Astrocyte (in vitro differentiated cells and primary cell): ENCODE measurements around the gene PARD3B. TPM values are rescaled to one million over a fixed set of nuclear protein-coding genes. Genes with fewer than 3 reads are reported as not detected.

Experiments
- DNase-seq: peaks from one replicate; pipeline ENCODE4 v3.0.0-alpha.2; 2010; ENCODE audit warnings: low read depth
- FAIRE-seq: peaks from 2 replicates; lab custom pipeline; 2011; peaks lifted over from hg19 to GRCh38; lab: Jason Lieb, UNC
- H2AFZ ChIP-seq: 2 replicates; pipeline ENCODE4 v1.6.0; 2012; ENCODE audit warnings: low read depth, low read length, inconsistent platforms
- H3K27ac ChIP-seq: 2 replicates; pipeline ENCODE4 v1.5.1; 2011; ENCODE audit warnings: low read depth, low read length, inconsistent platforms
- H3K27me3 ChIP-seq: 2 replicates; pipeline ENCODE4 v1.6.0; 2011; ENCODE audit warnings: low read length, inconsistent platforms; ENCODE audit not compliant: insufficient read depth
- H3K36me3 ChIP-seq: 2 replicates; pipeline ENCODE4 v1.5.1; 2011; ENCODE audit warnings: low read length, inconsistent platforms; ENCODE audit not compliant: insufficient read depth
- H3K4me1 ChIP-seq: 2 replicates; pipeline ENCODE4 v1.5.1; 2011; ENCODE audit warnings: low read length, inconsistent platforms; ENCODE audit not compliant: insufficient read depth
- H3K4me2 ChIP-seq: 2 replicates; pipeline ENCODE4 v1.6.0; 2012; ENCODE audit warnings: low read length, inconsistent platforms
- H3K4me3 ChIP-seq: 2 replicates; pipeline ENCODE4 v1.5.1; 2011; ENCODE audit warnings: low read depth, mild to moderate bottlenecking, low read length, inconsistent platforms; ENCODE audit not compliant: insufficient read depth
- H3K79me2 ChIP-seq: 2 replicates; pipeline ENCODE4 v1.6.0; 2012; ENCODE audit warnings: mild to moderate bottlenecking, low read length, inconsistent platforms; ENCODE audit not compliant: insufficient read depth
- H3K9ac ChIP-seq: 2 replicates; pipeline ENCODE4 v1.6.0; 2012; ENCODE audit warnings: mild to moderate bottlenecking, low read length, inconsistent platforms
- H3K9me3 ChIP-seq: 2 replicates; pipeline ENCODE4 v1.5.1; 2012; ENCODE audit warnings: low read depth, mild to moderate bottlenecking, low read length, inconsistent platforms; ENCODE audit not compliant: insufficient read depth
- H4K20me1 ChIP-seq: 2 replicates; pipeline ENCODE4 v1.6.0; 2012; ENCODE audit warnings: low read length, inconsistent platforms; ENCODE audit not compliant: insufficient read depth
- H3K27ac Mint-ChIP-seq: one replicate; pipeline ENCODE4 v1.8.0; 2021; ENCODE audit warnings: mild to moderate bottlenecking, mixed read lengths; ENCODE audit not compliant: unreplicated experiment
- H3K27me3 Mint-ChIP-seq: one replicate; pipeline ENCODE4 v1.8.0; 2021; ENCODE audit warnings: low read depth, mixed read lengths; ENCODE audit not compliant: unreplicated experiment
- H3K36me3 Mint-ChIP-seq: one replicate; pipeline ENCODE4 v1.8.0; 2021; ENCODE audit warnings: low read depth, mixed read lengths; ENCODE audit not compliant: unreplicated experiment
- H3K4me1 Mint-ChIP-seq: one replicate; pipeline ENCODE4 v1.8.0; 2021; ENCODE audit warnings: low read depth, mixed read lengths; ENCODE audit not compliant: unreplicated experiment
- H3K4me3 Mint-ChIP-seq: one replicate; pipeline ENCODE4 v1.8.0; 2021; ENCODE audit warnings: mild to moderate bottlenecking, moderate library complexity, mixed read lengths; ENCODE audit not compliant: unreplicated experiment
- H3K9me3 Mint-ChIP-seq: one replicate; pipeline ENCODE4 v1.8.0; 2021; ENCODE audit warnings: mild to moderate bottlenecking, mixed read lengths; ENCODE audit not compliant: unreplicated experiment
- CTCF ChIP-seq: IDR thresholded peaks from 2 replicates; pipeline ENCODE4 v1.5.1; 2011; ENCODE audit warnings: low read depth, mild to moderate bottlenecking, inconsistent platforms, low read length, moderate library complexity; ENCODE audit not compliant: insufficient read depth
- EZH2 ChIP-seq: IDR thresholded peaks from 2 replicates; pipeline ENCODE4 v1.6.1; 2012; ENCODE audit warnings: mild to moderate bottlenecking, low read length, inconsistent platforms; ENCODE audit not compliant: insufficient read depth
- total RNA-seq: library from RNA; stranded (reverse); gene quantifications from 2 replicates; pipeline ENCODE4 v1.2.1, GENCODE V29; 2021

PARD3B gene
- total RNA-seq, 1 donor from 2014 or later: 6.5 TPM

DNA sequence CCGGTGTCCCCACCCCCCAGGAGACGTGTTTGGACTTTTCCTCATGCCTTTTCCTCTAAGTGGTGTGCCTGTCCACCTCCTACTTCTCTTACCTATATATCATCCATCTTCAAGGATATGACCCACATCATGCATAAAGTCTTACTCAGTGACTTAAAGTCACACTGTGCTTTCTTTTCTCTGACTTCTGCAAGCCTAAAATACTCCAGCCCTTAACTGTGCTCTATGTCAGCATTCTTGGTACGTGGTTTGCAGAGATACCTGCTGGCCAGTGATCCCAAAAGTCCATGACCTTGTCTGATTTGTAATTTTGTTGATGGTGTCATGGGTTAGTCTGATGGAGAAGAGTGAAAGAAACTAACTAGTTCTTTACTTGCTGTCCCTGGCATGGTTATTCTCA, 743.4 kb downstream of the PARD3B start:
- H3K4me1 Mint-ChIP-seq: no peaks in the 10 kb centered on the region
- TF ChIP-seq EZH2 (no peak), CTCF (no peak)
- no peak overlapping the region for H3K27ac Mint-ChIP-seq
- Histone ChIP-seq H3K27me3 (no peaks in the 10 kb centered on the region), H3K79me2 (no peaks in the 10 kb centered on the region), H3K27ac (no peak overlapping the region), H3K4me3 (no peak overlapping the region), H4K20me1 (no peaks in the 10 kb centered on the region), H3K9ac (no peak overlapping the region), H3K4me1 (no peaks in the 10 kb centered on the region), H3K36me3 (no peaks in the 10 kb centered on the region), H3K9me3 (no peaks in the 10 kb centered on the region), H2AFZ (no peak overlapping the region), H3K4me2 (no peak overlapping the region)
- H3K27me3 Mint-ChIP-seq: no peaks in the 10 kb centered on the region
- no peak for FAIRE-seq
- H3K4me3 Mint-ChIP-seq: no peak overlapping the region
- DNase-seq: no peak
- H3K9me3 Mint-ChIP-seq: no peaks in the 10 kb centered on the region
- no peaks in the 10 kb centered on the region for H3K36me3 Mint-ChIP-seq

DNA sequence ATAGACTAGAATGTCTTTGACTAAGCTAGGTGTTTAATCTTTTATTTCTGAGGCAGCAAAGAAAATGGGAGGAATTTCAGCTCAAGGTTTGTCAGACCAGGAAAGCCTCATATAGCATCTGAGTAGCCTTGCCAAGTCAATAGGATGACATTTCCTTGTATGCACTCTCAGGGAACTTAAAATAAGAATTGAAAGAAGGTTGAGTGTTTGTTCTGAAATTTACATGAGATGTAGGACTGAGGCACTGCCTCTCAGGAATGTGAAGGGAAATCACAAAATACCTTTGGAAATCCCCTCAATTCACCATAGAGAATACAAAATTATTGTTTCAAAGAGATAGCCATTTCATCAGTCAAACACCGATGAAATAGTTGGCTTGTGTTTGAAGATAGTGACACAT, 745.0 kb downstream of the PARD3B start:
- H2AFZ ChIP-seq: no peak overlapping the region
- H3K4me2 ChIP-seq: no peak overlapping the region
- H4K20me1 ChIP-seq: no peaks in the 10 kb centered on the region
- H3K4me3 Mint-ChIP-seq: no peak overlapping the region
- no peaks in the 10 kb centered on the region for H3K4me1 Mint-ChIP-seq
- no peak overlapping the region for H3K27ac Mint-ChIP-seq
- FAIRE-seq (no peak), DNase-seq (no peak)
- H3K36me3 ChIP-seq: no peaks in the 10 kb centered on the region
- no peak overlapping the region for H3K4me3 ChIP-seq
- no peaks in the 10 kb centered on the region for H3K79me2 ChIP-seq
- no peak overlapping the region for H3K27ac ChIP-seq
- H3K36me3 Mint-ChIP-seq: no peaks in the 10 kb centered on the region
- no peaks in the 10 kb centered on the region for H3K9me3 ChIP-seq
- no peaks in the 10 kb centered on the region for H3K27me3 Mint-ChIP-seq
- no peak overlapping the region for H3K9ac ChIP-seq
- no peaks in the 10 kb centered on the region for H3K4me1 ChIP-seq
- no peak for TF ChIP-seq CTCF
- no peak for TF ChIP-seq EZH2
- H3K9me3 Mint-ChIP-seq: no peaks in the 10 kb centered on the region
- no peaks in the 10 kb centered on the region for H3K27me3 ChIP-seq

GRCh38 chr2:205292665-205293295, 747.5 kb downstream of the PARD3B start:
- H3K9ac ChIP-seq: no peak overlapping the region
- H4K20me1 ChIP-seq: no peaks in the 10 kb centered on the region
- H3K79me2 ChIP-seq: no peaks in the 10 kb centered on the region
- no peak overlapping the region for H3K4me3 ChIP-seq
- no peak overlapping the region for H3K27ac Mint-ChIP-seq
- no peaks in the 10 kb centered on the region for H3K36me3 Mint-ChIP-seq
- no peaks in the 10 kb centered on the region for H3K4me1 Mint-ChIP-seq
- H3K9me3 Mint-ChIP-seq: no peaks in the 10 kb centered on the region
- no peak overlapping the region for H2AFZ ChIP-seq
- H3K9me3 ChIP-seq: no peaks in the 10 kb centered on the region
- no peaks in the 10 kb centered on the region for H3K36me3 ChIP-seq
- TF ChIP-seq CTCF (no peak), EZH2 (no peak)
- H3K27me3 ChIP-seq: no peaks in the 10 kb centered on the region
- DNase-seq (no peak), FAIRE-seq (no peak)
- H3K4me2 ChIP-seq: no peak overlapping the region
- no peak overlapping the region for H3K27ac ChIP-seq
- H3K27me3 Mint-ChIP-seq: no peaks in the 10 kb centered on the region
- H3K4me3 Mint-ChIP-seq: no peak overlapping the region
- H3K4me1 ChIP-seq: no peaks in the 10 kb centered on the region
